Suprapubic skin (tissue), 4 donors: Measurements from ENCODE around the gene JRKL. TPM values are rescaled to one million over a fixed set of nuclear protein-coding genes. Genes with fewer than 3 reads are reported as not detected.
A peak's percentile ranks its signal among the peaks of the same experiment; 100 is the strongest.

ENCODE experiments used
- DNase-seq, 2 donors: peaks; one replicate each; pipeline ENCODE4 v3.0.0-alpha.2; 2019; ENCODE audit warnings: low spot score in 2 of 2
- H3K27ac ChIP-seq: fragments of 200-600 bp; sonication (generic); one replicate; pipeline ENCODE4 v1.5.1; 2019
- H3K27me3 ChIP-seq: fragments of 200-600 bp; sonication (generic); one replicate; pipeline ENCODE4 v1.5.1; 2019
- H3K36me3 ChIP-seq: fragments of 200-600 bp; sonication (generic); one replicate; pipeline ENCODE4 v1.5.1; 2019
- H3K4me1 ChIP-seq: fragments of 200-600 bp; sonication (generic); one replicate; pipeline ENCODE4 v1.5.1; 2019
- H3K4me3 ChIP-seq: fragments of 200-600 bp; sonication (generic); one replicate; pipeline ENCODE4 v1.5.1; 2019; ENCODE audit warnings: mild to moderate bottlenecking
- H3K9me3 ChIP-seq: fragments of 200-600 bp; sonication (generic); one replicate; pipeline ENCODE4 v1.5.1; 2019
- EP300 ChIP-seq: sonication (generic); formaldehyde crosslinking; IDR thresholded peaks from one replicate; pipeline ENCODE4 v1.6.1; 2017; ENCODE audit warnings: antibody characterized with exemption
- POLR2A ChIP-seq, 2 donors: fragments of 450-650 bp; IDR thresholded peaks; one replicate each; pipeline ENCODE4 v1.6.1; 2017; ENCODE audit warnings: antibody characterized with exemption in 2 of 2, mild to moderate bottlenecking in 2 of 2, moderate library complexity in 2 of 2
- POLR2AphosphoS5 ChIP-seq, 3 donors: sonication (generic); formaldehyde crosslinking; IDR thresholded peaks; one replicate each; pipeline ENCODE4 v1.6.1; 2017; ENCODE audit warnings: antibody characterized with exemption in 3 of 3
- WGBS: methylation state at CpG from one replicate; pipeline ENCODE4 v1.1.5; 2018; 5-methylcytosine and 5-hydroxymethylcytosine counted together
- total RNA-seq, 4 donors: library from RNA; depleted of rRNA; stranded (reverse); fragments of >200 nt; gene quantifications; one replicate each; pipeline ENCODE4 v1.1.0, GENCODE V29; 2016
- TF ChIP-seq, protein P1 (sequence below), 2 donors: fragments of 200-600 bp in 1 of 2; fragments of 450-650 bp in 1 of 2; sonication (generic) in 1 of 2; IDR thresholded peaks; one replicate each; pipeline ENCODE4 v1.5.1; 2016 to 2019; ENCODE audit warnings: antibody characterized with exemption in 2 of 2, mild to moderate bottlenecking in 1 of 2, moderate library complexity in 1 of 2

The JRKL gene
- 1 to 10 TPM; 5.2 to 6.4 (median 5.9) TPM for total RNA-seq

DNA sequence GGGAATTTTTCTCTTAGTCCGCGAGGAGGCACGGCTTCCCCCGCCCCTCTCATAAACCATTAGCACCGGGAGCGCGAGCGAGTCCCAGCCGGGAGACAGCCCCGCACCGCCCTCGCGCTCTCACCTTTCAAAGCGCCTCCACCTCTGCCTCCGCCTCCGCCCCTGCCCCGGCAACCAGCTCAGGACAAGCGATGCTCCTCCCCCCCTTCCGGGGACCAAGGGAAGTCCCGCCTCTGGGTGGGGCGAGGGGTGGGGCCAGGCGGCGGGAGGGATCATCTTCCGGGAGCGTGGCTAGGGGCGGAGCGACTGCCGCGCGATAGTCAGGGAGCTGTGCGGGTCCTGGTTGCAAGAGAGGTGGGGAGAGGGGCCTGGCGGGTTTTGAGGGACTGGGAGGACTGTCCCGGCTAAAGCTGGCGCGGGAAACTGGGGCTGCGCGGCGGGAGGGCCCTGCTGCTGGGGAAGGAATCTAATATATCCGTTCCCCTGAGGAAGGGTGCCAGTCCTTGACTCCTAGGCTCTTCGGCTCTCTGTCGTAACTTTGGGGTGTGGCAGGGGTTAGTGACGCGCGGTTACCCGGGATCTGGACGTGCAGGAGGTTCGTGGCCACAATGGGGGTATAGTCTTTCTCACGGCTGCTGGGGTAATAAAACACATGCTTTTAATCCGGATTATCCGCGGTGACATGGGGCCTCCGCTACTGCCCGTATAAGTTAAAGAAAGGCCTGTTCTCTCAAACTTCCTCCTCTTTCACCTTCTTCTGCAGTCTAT, at the start of gene JRKL, which contains the start of gene CCDC82:
Gene JRKL (plus strand): TSS at position 294 of the 768 bp plus-strand sequence. CDS start 637 bp downstream, outside the sequence.
Gene CCDC82 (minus strand): TSS at position 193 of the 768 bp plus-strand sequence. CDS start 5,165 bp downstream, outside the sequence.
- WGBS, result under 1% methylated on average over 34 of the region's 53 CpGs
- DNase-seq, result peak; percentile 98
- Histone ChIP-seq H3K4me3 (peak within 1 kb of the TSS; percentile 76), H3K27ac (peak within 1 kb of the TSS; percentile 93), H3K9me3 (no peaks in the 10 kb centered on the region), H3K27me3 (no peaks in the 10 kb centered on the region), H3K4me1 (peaks cover 22% of the 10 kb centered on the region), H3K36me3 (no peaks in the 10 kb centered on the region)
- peak; percentile 19 to 23 (median 19) for TF ChIP-seq POLR2AphosphoS5 (IDR thresholded peaks at IDR 0.05)
- peak in 1 of 2 donors; percentile 89 for TF ChIP-seq POLR2A (IDR thresholded peaks at IDR 0.05)
- TF ChIP-seq EP300, result no peak
- TF ChIP-seq, protein P1, sequence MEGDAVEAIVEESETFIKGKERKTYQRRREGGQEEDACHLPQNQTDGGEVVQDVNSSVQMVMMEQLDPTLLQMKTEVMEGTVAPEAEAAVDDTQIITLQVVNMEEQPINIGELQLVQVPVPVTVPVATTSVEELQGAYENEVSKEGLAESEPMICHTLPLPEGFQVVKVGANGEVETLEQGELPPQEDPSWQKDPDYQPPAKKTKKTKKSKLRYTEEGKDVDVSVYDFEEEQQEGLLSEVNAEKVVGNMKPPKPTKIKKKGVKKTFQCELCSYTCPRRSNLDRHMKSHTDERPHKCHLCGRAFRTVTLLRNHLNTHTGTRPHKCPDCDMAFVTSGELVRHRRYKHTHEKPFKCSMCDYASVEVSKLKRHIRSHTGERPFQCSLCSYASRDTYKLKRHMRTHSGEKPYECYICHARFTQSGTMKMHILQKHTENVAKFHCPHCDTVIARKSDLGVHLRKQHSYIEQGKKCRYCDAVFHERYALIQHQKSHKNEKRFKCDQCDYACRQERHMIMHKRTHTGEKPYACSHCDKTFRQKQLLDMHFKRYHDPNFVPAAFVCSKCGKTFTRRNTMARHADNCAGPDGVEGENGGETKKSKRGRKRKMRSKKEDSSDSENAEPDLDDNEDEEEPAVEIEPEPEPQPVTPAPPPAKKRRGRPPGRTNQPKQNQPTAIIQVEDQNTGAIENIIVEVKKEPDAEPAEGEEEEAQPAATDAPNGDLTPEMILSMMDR (IDR thresholded peaks at IDR 0.05), result no peak

DNA sequence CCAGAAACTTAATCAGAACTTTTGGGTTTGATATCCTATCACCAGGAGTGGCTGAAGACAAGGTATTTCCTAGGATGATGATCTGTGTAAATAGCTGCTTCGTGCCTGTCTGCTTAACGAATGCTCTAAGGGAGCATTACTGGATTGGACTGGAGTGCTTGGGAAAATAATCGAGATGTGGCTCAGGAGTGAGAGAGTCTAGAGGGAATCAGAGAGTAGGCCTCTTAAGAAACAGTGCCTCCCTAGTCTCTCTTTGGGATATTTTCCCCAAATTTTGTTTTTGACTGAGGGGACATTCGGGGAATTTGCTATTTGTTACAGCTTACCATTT, 49.3 kb upstream of the JRKL start:
- TF ChIP-seq, protein P1 (IDR thresholded peaks at IDR 0.05), result no peak
- TF ChIP-seq POLR2A (IDR thresholded peaks at IDR 0.05) (no peak), POLR2AphosphoS5 (IDR thresholded peaks at IDR 0.05) (no peak), EP300 (no peak)
- peak overlapping the region; percentile 63 for H3K4me3 ChIP-seq
- no peak for DNase-seq
- H3K4me1 ChIP-seq, result peaks cover 56% of the 10 kb centered on the region
- H3K27me3 ChIP-seq, result no peaks in the 10 kb centered on the region
- no peaks in the 10 kb centered on the region for H3K36me3 ChIP-seq
- no peaks in the 10 kb centered on the region for H3K9me3 ChIP-seq
- 35% methylated on average over 4 of the region's 4 CpGs for WGBS
- peak overlapping the region; percentile 80 for H3K27ac ChIP-seq

DNA sequence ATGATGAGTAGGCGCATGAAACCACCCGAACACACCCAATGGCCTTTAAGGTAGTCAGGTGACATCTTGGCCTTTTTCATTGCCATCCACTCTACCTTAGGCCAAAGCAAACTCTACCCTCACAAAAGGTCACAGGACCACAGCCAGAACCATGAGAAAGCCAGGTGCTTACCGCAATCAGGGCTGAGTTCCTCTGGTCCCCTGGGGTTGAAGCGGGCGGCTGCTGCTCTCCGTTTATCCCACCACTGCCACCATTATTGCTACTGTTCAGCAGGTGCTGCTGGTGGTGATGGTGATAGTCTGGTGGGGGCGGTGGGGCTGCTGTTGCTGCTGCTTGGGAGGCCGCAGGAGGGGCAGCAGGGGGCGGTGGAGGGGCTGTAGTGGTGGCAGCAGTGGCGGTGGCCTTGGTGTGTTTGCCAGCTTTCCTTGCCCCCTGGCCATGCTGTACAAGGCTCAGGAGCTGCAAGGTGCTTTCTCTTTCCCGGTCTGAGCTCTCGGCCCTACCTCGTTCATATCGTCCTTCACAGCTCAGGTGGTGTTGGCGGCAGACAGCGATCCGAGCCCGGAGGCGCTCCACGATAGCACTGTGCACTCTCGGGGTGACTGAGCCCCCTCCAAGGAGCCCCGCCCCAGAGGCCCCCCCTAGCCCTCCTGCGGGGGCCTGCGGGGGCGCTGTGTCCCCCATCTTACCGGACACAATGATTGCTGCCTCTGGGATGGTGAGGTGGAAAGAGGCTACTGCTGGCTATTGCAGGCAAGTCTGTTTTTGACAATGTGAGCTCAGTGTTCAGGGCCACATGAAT, 48.4 kb upstream of the JRKL start:
- peak in 1 of 2 donors; percentile 81 for DNase-seq
- H3K4me1 ChIP-seq, result peaks cover 54% of the 10 kb centered on the region

DNA sequence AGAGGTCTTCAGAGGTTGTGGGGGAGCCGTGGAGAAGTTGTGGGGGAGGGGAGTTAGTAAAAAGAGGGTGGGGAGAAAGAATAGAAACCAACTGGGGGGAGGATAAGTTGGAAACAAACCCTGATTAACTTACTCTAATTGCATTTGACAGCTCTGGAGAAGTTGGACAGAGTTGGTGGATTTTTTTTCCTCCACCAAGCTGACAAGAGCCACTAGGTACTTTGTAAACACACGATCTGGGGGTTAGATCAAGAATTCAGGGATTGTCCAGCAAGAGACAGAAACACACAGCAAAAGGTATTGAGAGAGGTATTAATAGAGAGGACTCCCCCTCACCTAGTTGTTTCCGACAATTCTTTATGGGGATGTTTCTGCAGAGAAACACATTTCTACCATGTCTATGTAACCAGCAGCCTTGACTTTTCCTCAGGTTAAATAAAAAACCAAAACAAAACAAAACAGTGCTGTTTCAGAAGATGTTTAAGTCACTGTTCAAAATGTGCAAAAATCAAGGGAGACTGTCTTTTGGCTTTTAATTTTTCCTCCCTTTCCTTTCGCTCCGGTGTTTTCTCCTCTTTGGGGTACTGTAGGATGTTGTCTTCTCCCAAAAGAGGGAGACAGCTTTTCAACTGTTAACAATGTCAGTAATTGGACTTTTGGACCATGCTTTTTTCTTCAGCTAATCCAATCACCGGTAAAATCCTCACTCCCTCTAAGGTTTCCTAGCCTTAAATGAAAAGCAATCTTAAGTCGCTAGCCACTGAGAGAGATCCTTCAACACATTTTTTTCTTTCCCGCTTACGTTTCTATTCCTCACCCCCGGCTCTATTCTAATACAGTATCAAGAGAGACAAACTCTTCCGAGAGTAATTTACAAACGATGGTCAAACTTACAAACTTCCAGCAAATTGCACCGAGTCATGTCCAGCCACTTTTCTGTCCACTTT, 47.5 kb upstream of the JRKL start:
- TF ChIP-seq EP300, result no peak
- TF ChIP-seq, protein P1 (IDR thresholded peaks at IDR 0.05), result no peak
- TF ChIP-seq POLR2A (IDR thresholded peaks at IDR 0.05), result no peak
- TF ChIP-seq POLR2AphosphoS5 (IDR thresholded peaks at IDR 0.05), result no peak
- no peak for DNase-seq
- Histone ChIP-seq H3K27ac (peak overlapping the region; percentile 80), H3K4me1 (peaks cover 47% of the 10 kb centered on the region), H3K9me3 (no peaks in the 10 kb centered on the region), H3K27me3 (no peaks in the 10 kb centered on the region), H3K4me3 (peak overlapping the region; percentile 63), H3K36me3 (no peaks in the 10 kb centered on the region)
- WGBS, result under 1% methylated on average over 13 of the region's 13 CpGs

More for the DNA sequence above, 48.4 kb upstream of the JRKL start:
- peak overlapping the region; percentile 63 for H3K4me3 ChIP-seq
- TF ChIP-seq POLR2A (IDR thresholded peaks at IDR 0.05), result no peak
- no peak for TF ChIP-seq EP300
- TF ChIP-seq, protein P1 (IDR thresholded peaks at IDR 0.05), result peak; percentile 3 to 31
- peak in 1 of 3 donors; percentile 33 for TF ChIP-seq POLR2AphosphoS5 (IDR thresholded peaks at IDR 0.05)
- no peaks in the 10 kb centered on the region for H3K9me3 ChIP-seq
- H3K36me3 ChIP-seq, result no peaks in the 10 kb centered on the region
- WGBS, result 36% methylated on average over 16 of the region's 26 CpGs
- peak overlapping the region; percentile 80 for H3K27ac ChIP-seq
- no peaks in the 10 kb centered on the region for H3K27me3 ChIP-seq
